GM12873 (cell line): Measurements from ENCODE around the gene KLHL17.

Experiments
- TF ChIP-seq, protein P1 (sequence below): IDR thresholded peaks from 2 replicates; pipeline ENCODE4 v1.5.1; 2012; ENCODE audit warnings: low read depth, mild to moderate bottlenecking, moderate library complexity, low read length, control low read depth; ENCODE audit not compliant: insufficient read depth; ENCODE audit errors: missing control alignments

The KLHL17 gene

DNA sequence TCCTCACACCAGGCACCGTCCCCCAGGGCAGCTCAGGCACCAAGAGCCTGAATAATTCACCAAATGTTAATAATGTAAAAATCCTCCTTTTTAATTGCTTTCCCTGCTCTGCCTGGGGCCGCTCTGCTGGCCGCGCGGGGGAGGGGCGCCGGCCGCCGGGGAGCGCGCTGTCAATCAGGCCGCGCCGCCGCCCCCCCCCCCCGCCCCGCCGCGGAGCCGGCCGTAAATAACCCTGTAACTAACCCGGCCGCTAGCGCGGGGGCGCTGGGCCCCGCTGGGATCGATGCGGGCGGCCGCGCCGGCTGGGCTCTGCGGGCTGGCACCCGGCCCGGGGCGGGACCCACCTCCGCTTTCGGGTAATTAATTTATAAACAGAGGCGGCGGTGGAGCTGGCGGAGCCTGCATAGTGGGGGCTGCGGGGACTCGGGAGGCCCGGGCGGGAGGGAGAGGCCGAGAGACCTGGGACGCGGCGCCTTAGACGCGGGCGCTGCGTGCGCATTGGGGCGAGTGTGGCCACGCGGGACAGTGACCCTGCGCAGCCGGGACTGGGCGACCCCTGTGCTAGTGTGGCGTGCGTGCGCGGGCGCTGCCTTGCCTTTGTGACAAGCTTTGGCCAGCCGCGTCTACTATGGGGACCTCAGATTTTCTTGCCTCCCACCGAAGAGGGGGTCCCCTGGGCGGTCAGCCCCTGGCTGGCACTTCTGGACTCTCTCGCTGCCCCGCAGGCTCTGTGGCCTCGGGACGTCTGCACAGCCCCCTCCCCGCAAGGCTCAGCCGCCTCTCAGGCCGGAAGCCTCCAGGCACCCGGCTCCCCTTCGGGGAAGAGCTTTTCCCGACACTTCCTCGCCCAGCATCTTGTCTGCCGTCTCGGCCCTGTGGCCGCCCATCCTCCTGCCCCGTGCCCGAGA, 20.0 kb upstream of the KLHL17 start:
- TF ChIP-seq, protein P1, sequence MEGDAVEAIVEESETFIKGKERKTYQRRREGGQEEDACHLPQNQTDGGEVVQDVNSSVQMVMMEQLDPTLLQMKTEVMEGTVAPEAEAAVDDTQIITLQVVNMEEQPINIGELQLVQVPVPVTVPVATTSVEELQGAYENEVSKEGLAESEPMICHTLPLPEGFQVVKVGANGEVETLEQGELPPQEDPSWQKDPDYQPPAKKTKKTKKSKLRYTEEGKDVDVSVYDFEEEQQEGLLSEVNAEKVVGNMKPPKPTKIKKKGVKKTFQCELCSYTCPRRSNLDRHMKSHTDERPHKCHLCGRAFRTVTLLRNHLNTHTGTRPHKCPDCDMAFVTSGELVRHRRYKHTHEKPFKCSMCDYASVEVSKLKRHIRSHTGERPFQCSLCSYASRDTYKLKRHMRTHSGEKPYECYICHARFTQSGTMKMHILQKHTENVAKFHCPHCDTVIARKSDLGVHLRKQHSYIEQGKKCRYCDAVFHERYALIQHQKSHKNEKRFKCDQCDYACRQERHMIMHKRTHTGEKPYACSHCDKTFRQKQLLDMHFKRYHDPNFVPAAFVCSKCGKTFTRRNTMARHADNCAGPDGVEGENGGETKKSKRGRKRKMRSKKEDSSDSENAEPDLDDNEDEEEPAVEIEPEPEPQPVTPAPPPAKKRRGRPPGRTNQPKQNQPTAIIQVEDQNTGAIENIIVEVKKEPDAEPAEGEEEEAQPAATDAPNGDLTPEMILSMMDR, result no peak

- TF ChIP-seq, protein P1, result no peak
Measured at GRCh38 chr1:941015-941587, 19.3 kb upstream of the KLHL17 start.

GRCh38 chr1:941588-942383, 18.6 kb upstream of the KLHL17 start:
- TF ChIP-seq, protein P1, result no peak

DNA sequence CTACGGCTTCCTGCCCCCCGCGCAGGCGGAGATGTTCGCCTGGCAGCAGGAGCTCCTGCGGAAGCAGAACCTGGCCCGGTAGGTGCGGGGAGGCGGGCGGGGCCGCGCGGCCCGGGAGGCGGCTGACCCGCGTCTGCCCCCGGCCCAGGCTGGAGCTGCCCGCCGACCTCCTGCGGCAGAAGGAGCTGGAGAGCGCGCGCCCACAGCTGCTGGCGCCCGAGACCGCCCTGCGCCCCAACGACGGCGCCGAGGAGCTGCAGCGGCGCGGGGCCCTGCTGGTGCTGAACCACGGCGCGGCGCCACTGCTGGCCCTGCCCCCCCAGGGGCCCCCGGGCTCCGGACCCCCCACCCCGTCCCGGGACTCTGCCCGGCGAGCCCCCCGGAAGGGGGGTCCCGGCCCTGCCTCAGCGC, 18.0 kb upstream of the KLHL17 start:
- TF ChIP-seq, protein P1, result no peak

DNA sequence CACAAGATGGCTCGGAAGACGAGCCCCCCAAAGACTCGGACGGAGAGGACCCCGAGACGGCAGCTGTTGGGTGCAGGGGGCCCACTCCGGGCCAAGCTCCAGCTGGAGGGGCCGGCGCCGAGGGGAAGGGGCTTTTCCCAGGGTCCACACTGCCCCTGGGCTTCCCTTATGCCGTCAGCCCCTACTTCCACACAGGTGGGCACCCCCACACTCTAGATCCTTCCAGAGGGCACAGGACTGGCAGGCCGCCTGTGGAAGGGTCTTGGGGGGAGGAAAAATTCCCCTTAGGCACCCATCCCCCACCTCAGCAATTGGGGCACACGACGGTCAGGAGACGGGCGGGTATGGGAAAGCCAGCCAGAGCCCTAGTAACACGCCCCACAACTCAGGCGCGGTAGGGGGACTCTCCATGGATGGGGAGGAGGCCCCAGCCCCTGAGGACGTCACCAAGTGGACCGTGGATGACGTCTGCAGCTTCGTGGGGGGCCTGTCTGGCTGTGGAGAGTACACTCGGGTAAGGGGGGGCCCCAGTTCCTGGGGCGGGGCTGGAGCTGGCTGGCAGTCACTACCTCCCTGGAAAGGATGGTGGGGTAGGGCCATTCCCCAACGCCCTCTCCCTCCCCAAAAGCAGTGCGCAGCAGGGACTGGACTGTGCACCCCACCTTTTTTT, 17.4 kb upstream of the KLHL17 start:
- TF ChIP-seq, protein P1, result no peak

DNA sequence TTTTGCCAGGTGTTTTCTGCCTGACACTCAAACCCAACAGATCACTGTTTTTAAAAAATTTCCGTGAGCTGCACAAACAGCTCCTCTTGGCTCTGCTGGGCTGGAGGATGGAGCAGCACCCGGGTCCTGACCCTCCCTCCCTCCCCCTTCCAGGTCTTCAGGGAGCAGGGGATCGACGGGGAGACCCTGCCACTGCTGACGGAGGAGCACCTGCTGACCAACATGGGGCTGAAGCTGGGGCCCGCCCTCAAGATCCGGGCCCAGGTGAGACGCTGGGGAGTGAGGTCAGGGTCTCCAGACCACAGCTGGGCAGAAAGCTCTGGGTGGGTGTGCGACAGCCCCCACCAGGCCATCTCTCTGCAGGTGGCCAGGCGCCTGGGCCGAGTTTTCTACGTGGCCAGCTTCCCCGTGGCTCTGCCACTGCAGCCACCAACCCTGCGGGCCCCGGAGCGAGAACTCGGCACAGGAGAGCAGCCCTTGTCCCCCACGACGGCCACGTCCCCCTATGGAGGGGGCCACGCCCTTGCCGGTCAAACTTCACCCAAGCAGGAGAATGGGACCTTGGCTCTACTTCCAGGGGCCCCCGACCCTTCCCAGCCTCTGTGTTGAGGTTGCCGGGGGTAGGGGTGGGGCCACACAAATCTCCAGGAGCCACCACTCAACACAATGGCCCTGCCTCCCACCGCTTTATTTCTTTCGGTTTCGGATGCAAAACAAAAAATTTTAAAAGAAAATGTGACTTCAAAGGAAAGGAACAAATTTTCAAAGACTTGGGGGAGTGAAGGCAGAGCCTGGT, 16.6 kb upstream of the KLHL17 start:
- TF ChIP-seq, protein P1, result no peak
